Neuronal stem cell (in vitro differentiated cells): Measurements from ENCODE around the gene SH2D2A.
A peak's percentile ranks its signal among the peaks of the same experiment; 100 is the strongest.

ENCODE experiments used
- DNase-seq: peaks from one replicate; pipeline ENCODE4 v3.0.0-alpha.2; 2013; ENCODE audit warnings: low spot score
- H2AFZ ChIP-seq: one replicate; pipeline ENCODE4 v1.6.1; 2013; ENCODE audit warnings: mild to moderate bottlenecking, low read length, inconsistent platforms
- H2AK5ac ChIP-seq: 2 replicates; pipeline ENCODE4 v1.6.1; 2013; ENCODE audit warnings: low read depth, mild to moderate bottlenecking, inconsistent platforms, low read length, moderate library complexity, mixed read lengths
- H2BK120ac ChIP-seq: 2 replicates; pipeline ENCODE4 v1.6.1; 2013; ENCODE audit warnings: low read depth, mild to moderate bottlenecking, inconsistent platforms, low read length, moderate library complexity, mixed read lengths
- H2BK12ac ChIP-seq: one replicate; pipeline ENCODE4 v1.6.1; 2013; ENCODE audit warnings: low read length, inconsistent platforms
- H2BK15ac ChIP-seq: 2 replicates; pipeline ENCODE4 v1.6.1; 2013; ENCODE audit warnings: mild to moderate bottlenecking, low read length, inconsistent platforms, mixed read lengths
- H2BK5ac ChIP-seq: one replicate; pipeline ENCODE4 v1.6.1; 2013; ENCODE audit warnings: inconsistent platforms, mild to moderate bottlenecking, low read length, moderate library complexity
- H3K14ac ChIP-seq: one replicate; pipeline ENCODE4 v1.6.1; 2013; ENCODE audit warnings: low read length, inconsistent platforms
- H3K18ac ChIP-seq: 2 replicates; pipeline ENCODE4 v1.6.1; 2013; ENCODE audit warnings: low read length, inconsistent platforms
- H3K23ac ChIP-seq: 2 replicates; pipeline ENCODE4 v1.6.1; 2013; ENCODE audit warnings: low read depth, mild to moderate bottlenecking, mixed read lengths, low read length, inconsistent platforms; ENCODE audit not compliant: poor library complexity
- H3K27ac ChIP-seq: replicated peaks from 3 replicates; pipeline ENCODE4 v1.5.1; 2013; ENCODE audit warnings: low read length, inconsistent platforms
- H3K27me3 ChIP-seq, 3 experiments: 2 replicates each; pipeline ENCODE4 v1.6.1; 2013; ENCODE audit warnings: low read length in 3 of 3, mild to moderate bottlenecking in 2 of 3, inconsistent platforms in 1 of 3, low read depth in 1 of 3, mixed read lengths in 1 of 3, moderate library complexity in 1 of 3; ENCODE audit not compliant: control insufficient read depth in 3 of 3, insufficient read depth in 3 of 3
- H3K36me3 ChIP-seq, 2 donors: replicated peaks in 1 of 2; 2 replicates each; pipeline ENCODE4 v1.6.1; 2013; ENCODE audit warnings: low read length in 2 of 2; ENCODE audit not compliant: control insufficient read depth in 2 of 2, insufficient read depth in 2 of 2
- H3K4ac ChIP-seq: 2 replicates; pipeline ENCODE4 v1.6.1; 2013; ENCODE audit warnings: inconsistent platforms, mild to moderate bottlenecking, low read length, moderate library complexity
- H3K4me1 ChIP-seq, 2 donors: 1 replicate in 1 of 2; 2 replicates in 1 of 2; pipeline ENCODE4 v1.6.1; 2013; ENCODE audit warnings: low read length in 2 of 2, low read depth in 1 of 2; ENCODE audit not compliant: control insufficient read depth in 2 of 2, insufficient read depth in 1 of 2
- H3K4me2 ChIP-seq: one replicate; pipeline ENCODE4 v1.6.1; 2013; ENCODE audit warnings: mild to moderate bottlenecking, low read length, inconsistent platforms; ENCODE audit not compliant: insufficient read depth, poor library complexity, severe bottlenecking
- H3K4me3 ChIP-seq, 2 donors: 2 replicates each; pipeline ENCODE4 v1.5.1; 2013; ENCODE audit warnings: low read length in 2 of 2, mild to moderate bottlenecking in 2 of 2, inconsistent platforms in 1 of 2, moderate library complexity in 1 of 2
- H3K79me1 ChIP-seq: one replicate; pipeline ENCODE4 v1.6.1; 2013; ENCODE audit warnings: low read depth, mild to moderate bottlenecking, inconsistent platforms, low read length, moderate library complexity
- H3K9ac ChIP-seq: one replicate; pipeline ENCODE4 v1.6.1; 2013; ENCODE audit warnings: mild to moderate bottlenecking, low read depth, low read length, inconsistent platforms; ENCODE audit not compliant: poor library complexity
- H3K9me3 ChIP-seq, 2 donors: replicated peaks in 1 of 2; 2 replicates each; pipeline versions ENCODE3 to v1.6.1; 2013; ENCODE audit warnings: low read length in 2 of 2, mild to moderate bottlenecking in 2 of 2, inconsistent platforms in 1 of 2, low read depth in 1 of 2, mixed read lengths in 1 of 2, moderate library complexity in 1 of 2; ENCODE audit not compliant: control insufficient read depth in 2 of 2, insufficient read depth in 1 of 2
- H4K8ac ChIP-seq: one replicate; pipeline ENCODE4 v1.6.1; 2013; ENCODE audit warnings: low read depth, mild to moderate bottlenecking, inconsistent platforms, low read length, moderate library complexity
- H4K91ac ChIP-seq: one replicate; pipeline ENCODE4 v1.6.1; 2013; ENCODE audit warnings: low read length, low read depth, mild to moderate bottlenecking, inconsistent platforms; ENCODE audit not compliant: poor library complexity
- WGBS, 2 donors: extraction: QIAGEN DNeasy Blood & Tissue Kit; methylation state at CpG; one replicate each; pipeline ENCODE4 v1.1.7; 2013; ENCODE audit warnings: missing lambda C conversion rate in 2 of 2, mixed read lengths in 1 of 2; ENCODE audit not compliant: insufficient read length in 2 of 2, insufficient replicate concordance in 1 of 2; ENCODE audit errors: extremely low coverage in 2 of 2; 5-methylcytosine and 5-hydroxymethylcytosine counted together

SH2D2A gene

GRCh38 chr1:156805766-156806511 lies 10.7 kb downstream of the SH2D2A start:
- Histone ChIP-seq H2AK5ac (no peak overlapping the region), H3K79me1 (no peaks in the 10 kb centered on the region), H2BK120ac (no peak overlapping the region), H3K36me3 (peaks cover 6 to 17% of the 10 kb centered on the region in 2 donors), H3K4me3 (no peak overlapping the region), H3K9me3 (no peaks in the 10 kb centered on the region), H2BK5ac (no peak overlapping the region), H4K91ac (no peak overlapping the region), H2BK15ac (no peak overlapping the region), H3K4ac (no peak overlapping the region), H3K18ac (no peak overlapping the region), H4K8ac (no peak overlapping the region), H3K27ac (no peak overlapping the region), H3K9ac (no peak overlapping the region), H3K4me2 (no peak overlapping the region), H3K4me1 (peaks cover 0 to 18% of the 10 kb centered on the region in 2 donors), H3K27me3 (no peaks in the 10 kb centered on the region), H3K14ac (no peak overlapping the region), H2BK12ac (no peak overlapping the region), H3K23ac (no peak overlapping the region), H2AFZ (no peak overlapping the region)
- WGBS, 2 donors = no CpG with 5 or more reads among the region's 3 CpGs
- no peak for DNase-seq

- Histone ChIP-seq H2AK5ac (no peak overlapping the region), H3K36me3 (peaks cover 8 to 30% of the 10 kb centered on the region in 2 donors), H2AFZ (no peak overlapping the region), H3K27me3 (no peaks in the 10 kb centered on the region), H2BK12ac (no peak overlapping the region), H3K9me3 (no peaks in the 10 kb centered on the region), H3K79me1 (no peaks in the 10 kb centered on the region), H2BK5ac (no peak overlapping the region), H3K18ac (no peak overlapping the region), H2BK120ac (no peak overlapping the region), H3K23ac (no peak overlapping the region), H3K14ac (no peak overlapping the region), H4K8ac (no peak overlapping the region), H3K9ac (no peak overlapping the region), H4K91ac (no peak overlapping the region), H3K4ac (no peak overlapping the region), H3K4me1 (peaks cover 0 to 16% of the 10 kb centered on the region in 2 donors), H3K27ac (peak overlapping the region; percentile 40), H3K4me2 (no peak overlapping the region), H3K4me3 (no peak overlapping the region), H2BK15ac (no peak overlapping the region)
- WGBS, 2 donors = no CpG with 5 or more reads among the region's 6 CpGs
- DNase-seq = no peak
Measured at GRCh38 chr1:156804572-156805243, 11.9 kb downstream of the SH2D2A start.

GRCh38 chr1:156804026-156804425 lies 12.6 kb downstream of the SH2D2A start:
- no peak for DNase-seq
- Histone ChIP-seq H2AFZ (no peak overlapping the region), H2BK15ac (no peak overlapping the region), H3K27me3 (no peaks in the 10 kb centered on the region), H3K23ac (no peak overlapping the region), H3K9me3 (no peaks in the 10 kb centered on the region), H2BK12ac (no peak overlapping the region), H3K4me1 (peaks cover 0 to 14% of the 10 kb centered on the region in 2 donors), H4K91ac (no peak overlapping the region), H3K4me3 (no peak overlapping the region), H3K18ac (peak overlapping the region; percentile 0), H3K36me3 (peaks cover 8 to 37% of the 10 kb centered on the region in 2 donors), H2BK5ac (no peak overlapping the region), H3K79me1 (no peaks in the 10 kb centered on the region), H3K27ac (peak overlapping the region; percentile 9), H2AK5ac (no peak overlapping the region), H4K8ac (no peak overlapping the region), H2BK120ac (no peak overlapping the region), H3K14ac (no peak overlapping the region), H3K9ac (no peak overlapping the region), H3K4me2 (no peak overlapping the region), H3K4ac (no peak overlapping the region)
- no CpG with 5 or more reads among the region's 3 CpGs for WGBS, 2 donors

GRCh38 chr1:156803086-156803851 lies 13.4 kb downstream of the SH2D2A start:
- no peaks in the 10 kb centered on the region for H3K27me3 ChIP-seq
- H3K4me2 ChIP-seq = no peak overlapping the region
- H4K91ac ChIP-seq = no peak overlapping the region
- H3K18ac ChIP-seq = peak overlapping the region; percentile 34
- WGBS, 2 donors = no CpG with 5 or more reads among the region's 13 CpGs
- no peak overlapping the region for H2BK5ac ChIP-seq
- H3K4me3 ChIP-seq = no peak overlapping the region
- no peak overlapping the region for H2BK15ac ChIP-seq
- no peak overlapping the region for H3K27ac ChIP-seq
- no peak overlapping the region for H2BK120ac ChIP-seq
- H3K9me3 ChIP-seq = no peaks in the 10 kb centered on the region
- DNase-seq = no peak
- H3K4me1 ChIP-seq = peaks cover 0 to 13% of the 10 kb centered on the region in 2 donors
- peaks cover 11 to 43% of the 10 kb centered on the region in 2 donors for H3K36me3 ChIP-seq
- peak overlapping the region; percentile 57 for H2AK5ac ChIP-seq
- H3K14ac ChIP-seq = peak overlapping the region; percentile 15
- no peak overlapping the region for H2BK12ac ChIP-seq
- no peak overlapping the region for H4K8ac ChIP-seq
- H3K23ac ChIP-seq = no peak overlapping the region
- no peak overlapping the region for H3K9ac ChIP-seq
- H3K79me1 ChIP-seq = no peaks in the 10 kb centered on the region
- no peak overlapping the region for H3K4ac ChIP-seq
- H2AFZ ChIP-seq = no peak overlapping the region
